Measurements from ENCODE around the gene CCNB1. TPM values are rescaled to one million over a fixed set of nuclear protein-coding genes. Genes with fewer than 3 reads are reported as not detected.

CCNB1 gene
- total and polyA plus RNA-seq, 3 donors from 2014 or later = 35.2 to 75.9 (median 41.8) TPM

DNA sequence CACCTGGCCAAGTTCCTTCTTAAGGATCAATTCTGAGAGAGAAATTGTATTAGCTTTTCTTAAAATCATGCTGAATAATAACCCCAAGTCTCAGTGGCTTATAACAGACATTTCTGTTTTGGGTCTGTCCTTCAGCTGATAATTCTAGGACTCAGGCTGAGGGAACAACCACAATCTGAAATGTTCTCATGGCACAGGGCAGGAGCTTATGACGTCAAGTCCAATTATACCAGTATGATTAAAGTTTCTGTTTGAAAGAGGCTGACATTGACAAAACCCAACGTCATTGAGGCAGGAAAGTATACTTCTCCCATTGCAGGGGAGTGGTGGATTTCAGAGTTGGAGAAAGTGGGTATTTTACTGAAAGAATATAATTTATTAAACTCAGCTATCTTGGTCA is 44.2 kb downstream of the CCNB1 start:
- Histone ChIP-seq H3K9me3 (no peaks in the 10 kb centered on the region), H3K4me1 (no peaks in the 10 kb centered on the region), H3K36me3 (ENCODE audit: low read depth, missing control alignments) (no peaks in the 10 kb centered on the region), H3K4me3 (no peak overlapping the region), H3K27me3 (no peaks in the 10 kb centered on the region), H3K27ac (no peak overlapping the region)
- TF ChIP-seq POLR2A (IDR thresholded peaks at IDR 0.05) = no peak
- WGBS, 2 donors = 73% methylated on average over 2 of the region's 2 CpGs
- intact Hi-C loops (cut with DNase I; ENCODE audit: low total_unique reads) = no loop called here
- DNase-seq = no peak

DNA sequence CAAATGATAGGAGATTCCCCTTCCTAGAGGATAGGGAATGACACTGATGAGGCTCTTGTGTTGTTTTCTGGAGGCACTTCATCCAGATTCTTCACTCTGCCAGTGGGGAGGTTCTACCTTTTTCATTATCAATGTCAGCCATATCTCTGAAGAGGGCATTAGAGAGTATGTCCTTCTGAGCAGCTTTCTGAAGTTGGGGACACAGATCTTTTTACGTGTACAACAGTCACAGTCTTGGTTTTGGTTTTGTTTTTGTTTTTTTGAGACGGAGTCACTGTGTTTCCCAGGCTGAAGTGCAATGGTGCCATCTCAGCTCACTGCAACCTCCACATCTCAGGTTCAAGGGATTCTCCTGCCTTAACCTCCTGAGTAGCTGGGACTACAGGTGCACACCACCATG is 45.1 kb downstream of the CCNB1 start:
- TF ChIP-seq, protein P1, sequence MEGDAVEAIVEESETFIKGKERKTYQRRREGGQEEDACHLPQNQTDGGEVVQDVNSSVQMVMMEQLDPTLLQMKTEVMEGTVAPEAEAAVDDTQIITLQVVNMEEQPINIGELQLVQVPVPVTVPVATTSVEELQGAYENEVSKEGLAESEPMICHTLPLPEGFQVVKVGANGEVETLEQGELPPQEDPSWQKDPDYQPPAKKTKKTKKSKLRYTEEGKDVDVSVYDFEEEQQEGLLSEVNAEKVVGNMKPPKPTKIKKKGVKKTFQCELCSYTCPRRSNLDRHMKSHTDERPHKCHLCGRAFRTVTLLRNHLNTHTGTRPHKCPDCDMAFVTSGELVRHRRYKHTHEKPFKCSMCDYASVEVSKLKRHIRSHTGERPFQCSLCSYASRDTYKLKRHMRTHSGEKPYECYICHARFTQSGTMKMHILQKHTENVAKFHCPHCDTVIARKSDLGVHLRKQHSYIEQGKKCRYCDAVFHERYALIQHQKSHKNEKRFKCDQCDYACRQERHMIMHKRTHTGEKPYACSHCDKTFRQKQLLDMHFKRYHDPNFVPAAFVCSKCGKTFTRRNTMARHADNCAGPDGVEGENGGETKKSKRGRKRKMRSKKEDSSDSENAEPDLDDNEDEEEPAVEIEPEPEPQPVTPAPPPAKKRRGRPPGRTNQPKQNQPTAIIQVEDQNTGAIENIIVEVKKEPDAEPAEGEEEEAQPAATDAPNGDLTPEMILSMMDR (IDR thresholded peaks at IDR 0.05) = no peak
- no peak for TF ChIP-seq POLR2A (IDR thresholded peaks at IDR 0.05)
- Histone ChIP-seq H3K4me3 (no peak overlapping the region), H3K4me1 (no peaks in the 10 kb centered on the region), H3K27ac (no peak overlapping the region), H3K36me3 (ENCODE audit: low read depth, missing control alignments) (no peaks in the 10 kb centered on the region), H3K9me3 (no peaks in the 10 kb centered on the region), H3K27me3 (no peaks in the 10 kb centered on the region)
- intact Hi-C loops (cut with DNase I; ENCODE audit: low total_unique reads) = no loop called here
- 84 to 95% methylated on average over 2 of the region's 2 CpGs for WGBS, 2 donors
- DNase-seq = no peak

DNA sequence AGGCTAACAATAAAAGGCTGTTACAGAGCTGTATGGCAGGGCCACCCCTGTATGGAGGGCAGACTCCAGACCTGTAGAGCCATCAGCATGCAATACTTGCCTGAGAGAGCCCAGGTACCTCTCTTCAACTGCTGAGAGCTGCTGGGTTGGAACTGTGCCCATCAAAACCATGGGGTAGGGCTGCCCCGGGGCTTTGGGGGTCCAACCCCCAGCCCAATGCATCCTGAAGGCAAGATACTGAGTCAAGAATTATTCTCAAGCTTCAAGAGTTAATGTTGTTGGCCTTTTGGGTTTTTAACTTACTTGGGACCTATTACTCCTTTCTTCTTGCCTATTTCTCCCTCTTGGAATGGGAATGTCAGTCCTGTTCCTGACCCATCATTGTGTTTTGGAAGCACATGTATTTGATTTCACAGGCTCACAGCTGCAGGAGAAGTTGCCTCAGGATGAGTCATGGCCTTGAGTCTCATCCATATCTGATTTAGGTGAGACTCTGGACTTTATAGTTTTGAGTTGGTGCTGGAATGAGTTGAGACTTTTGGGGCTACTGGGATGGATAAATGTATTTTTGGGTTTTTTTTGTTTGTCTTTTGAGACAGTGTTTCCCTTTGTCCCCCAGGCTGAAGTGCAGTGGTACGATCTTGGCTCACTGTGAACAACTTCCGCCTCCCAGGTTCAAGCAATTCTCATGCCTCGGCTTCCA is 46.7 kb downstream of the CCNB1 start:
- H3K9me3 ChIP-seq = no peaks in the 10 kb centered on the region
- intact Hi-C loops (cut with DNase I; ENCODE audit: low total_unique reads) = no loop called here
- TF ChIP-seq POLR2A (IDR thresholded peaks at IDR 0.05) = no peak
- TF ChIP-seq, protein P1 (IDR thresholded peaks at IDR 0.05) = no peak
- WGBS, 2 donors = 93 to 96% methylated on average over 4 of the region's 4 CpGs
- no peak for DNase-seq
- H3K27me3 ChIP-seq = no peaks in the 10 kb centered on the region
- H3K36me3 ChIP-seq (ENCODE audit: low read depth, missing control alignments) = no peaks in the 10 kb centered on the region
- no peak overlapping the region for H3K27ac ChIP-seq
- H3K4me3 ChIP-seq = no peak overlapping the region
- no peaks in the 10 kb centered on the region for H3K4me1 ChIP-seq

DNA sequence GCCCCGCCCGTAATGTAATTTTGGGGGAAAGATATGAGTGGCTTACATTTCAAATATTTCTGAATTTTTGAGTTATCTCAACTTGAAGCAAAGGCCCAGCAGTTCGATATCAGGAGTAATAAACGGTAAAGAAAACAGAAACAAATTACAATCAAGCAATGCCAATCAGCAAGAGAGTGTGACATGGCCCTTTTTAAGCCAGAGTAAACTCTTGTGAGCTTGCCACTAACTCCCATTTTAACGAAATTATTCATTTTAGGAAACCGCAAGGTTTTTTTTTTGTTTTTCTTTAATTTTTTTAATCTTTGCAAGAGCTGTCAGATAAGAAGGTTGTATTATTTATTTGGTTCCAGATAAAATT is 50.2 kb downstream of the CCNB1 start:
- no peak for TF ChIP-seq POLR2A (IDR thresholded peaks at IDR 0.05)
- TF ChIP-seq, protein P1 (IDR thresholded peaks at IDR 0.05) = no peak
- no peaks in the 10 kb centered on the region for H3K4me1 ChIP-seq
- no peaks in the 10 kb centered on the region for H3K36me3 ChIP-seq (ENCODE audit: low read depth, missing control alignments)
- peak overlapping the region; percentile 73 to 98 for H3K4me3 ChIP-seq
- H3K27ac ChIP-seq = no peak overlapping the region
- H3K27me3 ChIP-seq = no peaks in the 10 kb centered on the region
- DNase-seq = no peak
- H3K9me3 ChIP-seq = no peaks in the 10 kb centered on the region
- 32% methylated on average over 6 of the region's 6 CpGs for WGBS, 2 donors
- intact Hi-C loops (cut with DNase I; ENCODE audit: low total_unique reads) = no loop called here

DNA sequence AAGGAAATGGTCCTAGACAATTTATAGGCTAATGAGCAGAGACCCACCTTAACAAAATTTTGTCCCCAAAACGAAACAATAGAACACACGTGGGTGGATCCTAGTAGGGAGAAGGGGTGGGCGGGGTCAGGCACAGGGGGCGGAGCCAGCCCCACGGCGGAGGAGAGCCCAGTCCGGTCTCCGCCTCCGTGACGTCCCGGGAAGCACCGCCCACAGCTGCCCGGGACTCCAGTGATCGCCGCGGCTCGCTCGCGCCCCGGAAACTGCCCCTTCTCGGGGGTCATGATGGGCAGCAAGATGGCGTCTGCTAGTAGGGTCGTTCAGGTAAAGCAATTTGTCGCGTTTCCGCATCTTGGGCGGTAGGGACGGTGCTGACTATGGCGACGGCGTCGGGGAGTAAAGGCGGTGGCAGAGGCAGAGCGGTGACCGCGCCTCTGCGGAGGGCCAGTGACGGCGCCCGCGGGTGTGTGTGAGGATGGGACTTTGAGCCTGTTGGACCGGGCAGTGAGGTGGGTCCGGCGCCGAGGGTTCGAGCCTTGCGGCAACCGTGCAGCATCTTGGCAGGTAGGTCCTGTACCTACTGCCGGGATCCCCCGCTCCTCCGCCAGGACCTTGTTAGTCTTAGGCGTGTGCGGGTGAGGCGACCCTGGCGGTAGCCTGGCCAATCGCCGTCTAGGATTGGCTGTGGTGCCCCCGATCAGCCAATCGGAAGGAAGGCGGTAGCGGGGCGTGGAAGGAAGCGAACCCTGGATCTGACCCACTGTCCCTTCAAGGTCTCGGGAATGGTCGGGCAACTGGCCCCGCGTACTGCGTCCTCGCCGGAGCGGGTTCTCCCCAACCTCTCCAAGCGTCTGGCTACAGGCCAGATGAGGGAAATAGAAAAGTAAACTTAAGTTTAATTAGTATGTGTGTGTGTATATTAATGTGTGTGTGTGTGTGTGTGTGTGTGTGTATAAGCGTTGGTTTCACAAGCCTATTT is 50.9 kb downstream of the CCNB1 start:
- TF ChIP-seq POLR2A (IDR thresholded peaks at IDR 0.05) = peak; percentile 78
- TF ChIP-seq, protein P1 (IDR thresholded peaks at IDR 0.05) = peak; percentile 18 to 48 (median 47)
- WGBS, 2 donors = 0 to 1% methylated on average over 21 to 58 of the region's 73 CpGs

More for the DNA sequence above, 50.9 kb downstream of the CCNB1 start:
- no peaks in the 10 kb centered on the region for H3K36me3 ChIP-seq (ENCODE audit: low read depth, missing control alignments)
- no peaks in the 10 kb centered on the region for H3K4me1 ChIP-seq
- peak overlapping the region; percentile 73 to 98 for H3K4me3 ChIP-seq
- H3K27me3 ChIP-seq = no peaks in the 10 kb centered on the region
- DNase-seq = peak; percentile 99
- H3K9me3 ChIP-seq = no peaks in the 10 kb centered on the region
- intact Hi-C loops (cut with DNase I; ENCODE audit: low total_unique reads) = no loop called here
- peak overlapping the region; percentile 45 to 94 for H3K27ac ChIP-seq

Data from testis (tissue), 3 donors.